Measurements from ENCODE around the gene TMPRSS3. TPM values are rescaled to one million over a fixed set of nuclear protein-coding genes. Genes with fewer than 3 reads are reported as not detected.

Gene TMPRSS3
- total RNA-seq, 1 donor from 2014 or later = not detected

DNA sequence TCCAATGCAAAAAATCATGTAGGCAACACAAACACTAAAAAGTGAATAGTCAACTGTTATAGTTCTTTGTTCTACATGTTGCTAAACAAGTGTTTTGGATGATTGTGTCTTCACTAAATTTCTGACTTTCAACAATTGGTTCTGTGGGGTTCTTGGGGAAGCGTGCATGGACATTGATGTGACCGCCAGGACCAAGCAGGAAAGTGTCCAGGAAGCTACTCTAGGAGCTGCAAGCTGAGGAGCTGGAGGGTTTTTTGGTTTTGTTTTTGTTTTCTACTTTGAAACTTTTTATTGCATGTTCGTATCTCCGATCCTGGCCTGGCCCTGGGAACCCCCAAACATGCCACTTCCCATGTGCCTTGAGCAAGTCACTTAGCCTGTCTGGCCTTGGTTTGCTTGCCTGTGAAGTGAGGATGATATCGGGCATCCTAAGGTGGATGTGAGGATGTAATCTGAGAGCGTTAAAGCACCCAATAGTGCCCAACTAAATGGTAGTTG is 8.0 kb downstream of the TMPRSS3 start:
- no peak overlapping the region for H3K4me3 Mint-ChIP-seq
- no peaks in the 10 kb centered on the region for H3K36me3 Mint-ChIP-seq (ENCODE audit: low read depth)
- DNase-seq (ENCODE audit: low read depth, low spot score) = no peak
- peaks cover 10% of the 10 kb centered on the region for H3K27me3 Mint-ChIP-seq (ENCODE audit: low read depth)
- TF ChIP-seq, protein P1, sequence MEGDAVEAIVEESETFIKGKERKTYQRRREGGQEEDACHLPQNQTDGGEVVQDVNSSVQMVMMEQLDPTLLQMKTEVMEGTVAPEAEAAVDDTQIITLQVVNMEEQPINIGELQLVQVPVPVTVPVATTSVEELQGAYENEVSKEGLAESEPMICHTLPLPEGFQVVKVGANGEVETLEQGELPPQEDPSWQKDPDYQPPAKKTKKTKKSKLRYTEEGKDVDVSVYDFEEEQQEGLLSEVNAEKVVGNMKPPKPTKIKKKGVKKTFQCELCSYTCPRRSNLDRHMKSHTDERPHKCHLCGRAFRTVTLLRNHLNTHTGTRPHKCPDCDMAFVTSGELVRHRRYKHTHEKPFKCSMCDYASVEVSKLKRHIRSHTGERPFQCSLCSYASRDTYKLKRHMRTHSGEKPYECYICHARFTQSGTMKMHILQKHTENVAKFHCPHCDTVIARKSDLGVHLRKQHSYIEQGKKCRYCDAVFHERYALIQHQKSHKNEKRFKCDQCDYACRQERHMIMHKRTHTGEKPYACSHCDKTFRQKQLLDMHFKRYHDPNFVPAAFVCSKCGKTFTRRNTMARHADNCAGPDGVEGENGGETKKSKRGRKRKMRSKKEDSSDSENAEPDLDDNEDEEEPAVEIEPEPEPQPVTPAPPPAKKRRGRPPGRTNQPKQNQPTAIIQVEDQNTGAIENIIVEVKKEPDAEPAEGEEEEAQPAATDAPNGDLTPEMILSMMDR (conservative IDR thresholded peaks at IDR 0.05) = no peak
- H3K9me3 Mint-ChIP-seq = no peaks in the 10 kb centered on the region
- H3K27ac Mint-ChIP-seq (ENCODE audit: unreplicated experiment) = no peak overlapping the region
- peaks cover 21% of the 10 kb centered on the region for H3K4me1 Mint-ChIP-seq

GRCh38 chr21:42387164-42387563 is 8.7 kb downstream of the TMPRSS3 start:
- TF ChIP-seq, protein P1 (conservative IDR thresholded peaks at IDR 0.05) = no peak
- no peaks in the 10 kb centered on the region for H3K36me3 Mint-ChIP-seq (ENCODE audit: low read depth)
- peaks cover 1% of the 10 kb centered on the region for H3K9me3 Mint-ChIP-seq
- H3K27ac Mint-ChIP-seq (ENCODE audit: unreplicated experiment) = no peak overlapping the region
- DNase-seq (ENCODE audit: low read depth, low spot score) = no peak
- peaks cover 14% of the 10 kb centered on the region for H3K4me1 Mint-ChIP-seq
- peaks cover 10% of the 10 kb centered on the region for H3K27me3 Mint-ChIP-seq (ENCODE audit: low read depth)
- H3K4me3 Mint-ChIP-seq = no peak overlapping the region

- Mint-ChIP-seq H3K27me3 (ENCODE audit: low read depth) (peaks cover 10% of the 10 kb centered on the region), H3K4me1 (peaks cover 11% of the 10 kb centered on the region), H3K4me3 (no peak overlapping the region), H3K27ac (ENCODE audit: unreplicated experiment) (no peak overlapping the region), H3K9me3 (peaks cover 5% of the 10 kb centered on the region), H3K36me3 (ENCODE audit: low read depth) (no peaks in the 10 kb centered on the region)
- DNase-seq (ENCODE audit: low read depth, low spot score) = no peak
- TF ChIP-seq, protein P1 (conservative IDR thresholded peaks at IDR 0.05) = no peak
These were observed 9.7 kb downstream of the TMPRSS3 start for GRCh38 chr21:42386034-42386591.

DNA sequence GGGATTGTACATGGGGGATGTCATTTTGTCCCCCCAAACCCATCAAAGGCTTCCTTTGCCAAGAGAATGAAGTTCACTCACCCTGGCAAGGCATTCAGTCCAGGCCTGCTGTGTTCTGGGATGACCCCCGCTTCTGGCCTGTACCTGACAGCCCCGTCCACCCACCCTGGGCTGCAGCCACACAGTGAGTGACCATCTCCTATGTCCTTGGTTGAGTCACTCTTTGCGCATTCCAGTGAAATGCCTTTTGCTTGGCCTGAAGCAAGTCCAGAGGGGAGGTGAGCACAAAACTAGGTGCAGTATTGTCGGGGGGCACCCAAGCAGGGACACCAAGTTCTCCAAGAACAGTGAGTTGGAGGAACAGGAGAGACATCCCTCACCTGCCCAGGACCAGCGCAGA is 10.2 kb downstream of the TMPRSS3 start:
- Mint-ChIP-seq H3K27me3 (ENCODE audit: low read depth) (peaks cover 10% of the 10 kb centered on the region), H3K36me3 (ENCODE audit: low read depth) (no peaks in the 10 kb centered on the region), H3K4me1 (peaks cover 11% of the 10 kb centered on the region), H3K27ac (ENCODE audit: unreplicated experiment) (no peak overlapping the region), H3K9me3 (peaks cover 5% of the 10 kb centered on the region), H3K4me3 (no peak overlapping the region)
- TF ChIP-seq, protein P1 (conservative IDR thresholded peaks at IDR 0.05) = no peak
- no peak for DNase-seq (ENCODE audit: low read depth, low spot score)

DNA sequence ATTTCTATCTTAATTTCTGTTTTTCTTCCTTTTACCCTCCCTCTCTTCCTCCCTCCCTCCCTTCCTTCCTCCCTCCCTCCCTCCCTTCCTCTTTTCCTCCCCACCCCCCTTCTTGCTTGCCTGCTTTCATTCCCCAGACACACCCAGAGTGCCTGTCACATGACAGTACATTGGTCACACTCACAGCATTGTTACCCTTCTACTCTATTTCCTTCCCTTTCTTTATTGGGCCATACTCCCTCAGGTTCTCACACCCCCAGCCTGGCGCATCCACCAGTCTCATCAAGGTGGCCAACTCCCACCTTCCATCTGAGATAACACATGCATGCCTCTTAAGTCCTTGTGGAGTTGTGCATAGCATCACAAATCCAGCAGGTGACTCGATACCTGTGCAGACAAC is 10.9 kb downstream of the TMPRSS3 start:
- Mint-ChIP-seq H3K27me3 (ENCODE audit: low read depth) (peaks cover 10% of the 10 kb centered on the region), H3K36me3 (ENCODE audit: low read depth) (no peaks in the 10 kb centered on the region), H3K4me3 (no peak overlapping the region)

More for the DNA sequence above, 10.9 kb downstream of the TMPRSS3 start:
- peaks cover 11% of the 10 kb centered on the region for H3K4me1 Mint-ChIP-seq
- peaks cover 5% of the 10 kb centered on the region for H3K9me3 Mint-ChIP-seq
- no peak for DNase-seq (ENCODE audit: low read depth, low spot score)
- TF ChIP-seq, protein P1 (conservative IDR thresholded peaks at IDR 0.05) = no peak
- H3K27ac Mint-ChIP-seq (ENCODE audit: unreplicated experiment) = no peak overlapping the region

All from neural crest cell (in vitro differentiated cells).